ENCODE results near the gene TSFM. TPM values are rescaled to one million over a fixed set of nuclear protein-coding genes. Genes with fewer than 3 reads are reported as not detected.

Gene TSFM
- total and polyA plus RNA-seq, 2 of the 4 experiments (the other 2 are of a cell fraction) = 11.5 to 14.0 TPM

DNA sequence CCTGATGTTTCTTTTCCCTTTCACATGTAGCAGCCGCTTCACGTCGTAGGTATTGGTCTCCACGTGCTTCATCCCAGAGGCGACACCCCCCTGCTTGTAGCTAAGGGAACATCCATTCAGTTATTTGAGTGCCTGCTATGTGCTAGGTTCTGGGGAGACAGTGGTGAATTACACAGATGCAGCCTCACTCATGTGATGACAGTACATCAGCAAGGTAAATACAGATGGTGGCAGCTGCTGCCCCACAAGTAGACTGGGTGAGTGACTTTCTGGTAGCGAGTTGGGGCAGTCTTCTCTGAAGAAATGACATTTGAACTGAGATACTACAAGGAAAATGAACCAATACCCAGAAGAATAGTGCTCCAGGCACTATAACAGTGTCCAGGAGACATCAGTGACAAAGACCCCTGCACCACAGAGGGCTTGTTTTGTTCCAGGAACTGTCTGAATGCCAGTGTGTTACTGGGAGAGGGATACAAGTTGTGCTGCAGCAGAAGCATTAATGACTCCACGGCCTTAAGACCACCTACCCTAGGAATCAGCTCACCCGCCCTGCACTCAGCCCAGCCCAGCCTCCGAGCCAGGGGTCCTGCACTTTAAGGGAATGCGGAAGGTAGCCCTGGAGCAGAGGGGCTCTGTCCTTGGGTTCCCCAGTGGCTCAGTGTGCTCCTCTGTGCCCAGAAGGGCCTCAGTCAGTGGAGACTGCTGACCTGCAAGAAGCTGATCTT is 28.6 kb downstream of the TSFM start:
- no peak overlapping the region for H4K8ac ChIP-seq (ENCODE audit: low read depth in 2 of 2, low read length in 2 of 2)
- H3K14ac ChIP-seq (replicated peaks; ENCODE audit: low read depth, low read length) = no peak overlapping the region

More for the DNA sequence above, 28.6 kb downstream of the TSFM start:
- peaks cover 42% of the 10 kb centered on the region for H3K36me3 ChIP-seq (ENCODE audit: control insufficient read depth, insufficient read depth, low read length)
- in situ Hi-C loops (cut with MboI; ENCODE audit: low sequenced_read_pairs) = no loop called here
- H3K4me3 ChIP-seq (ENCODE audit: insufficient read depth, low read depth, low read length) = no peak overlapping the region
- no peak overlapping the region for H3K4me2 ChIP-seq (ENCODE audit: low read depth, low read length)
- no peak overlapping the region for H2BK15ac ChIP-seq (ENCODE audit: low read depth, low read length)
- H3K23ac ChIP-seq (ENCODE audit: low read depth, low read length) = no peak overlapping the region
- H4K5ac ChIP-seq (ENCODE audit: low read depth, low read length) = no peak overlapping the region
- POLR2A ChIA-PET (ENCODE audit: unreplicated experiment) = no interaction called here
- H3K18ac ChIP-seq (ENCODE audit: low read depth, low read length) = no peak overlapping the region
- no peaks in the 10 kb centered on the region for H3K9me3 ChIP-seq (ENCODE audit: control insufficient read depth, insufficient read depth, low read length)
- H3K9me1 ChIP-seq (ENCODE audit: insufficient read depth, low read length) = peaks cover 9% of the 10 kb centered on the region
- H3K4ac ChIP-seq (ENCODE audit: low read depth, low read length) = no peak overlapping the region
- H2AK5ac ChIP-seq (ENCODE audit: low read depth, low read length) = no peak overlapping the region
- H3K79me1 ChIP-seq (ENCODE audit: low read depth in 1 of 2, low read length in 2 of 2) = no peaks in the 10 kb centered on the region
- no peaks in the 10 kb centered on the region; the same call in 1 of the 2 replicates for H4K20me1 ChIP-seq (ENCODE audit: insufficient read depth, low read length)
- H2AK9ac ChIP-seq (replicated peaks; ENCODE audit: low read depth, low read length, poor library complexity) = no peak overlapping the region
- no peaks in the 10 kb centered on the region for H3K27me3 ChIP-seq (ENCODE audit: control insufficient read depth, insufficient read depth, low read length)
- TF ChIP-seq FOS (IDR thresholded peaks at IDR 0.05; ENCODE audit: low read depth, low read length) = no peak
- no peak for TF ChIP-seq CEBPB (IDR thresholded peaks at IDR 0.05; ENCODE audit: low read depth, low read length)
- no peak for TF ChIP-seq SMC3 (IDR thresholded peaks at IDR 0.05; ENCODE audit: low read depth, low read length)
- TF ChIP-seq NFE2L2 (IDR thresholded peaks at IDR 0.05; ENCODE audit: low read depth, low read length) = no peak
- no peak for TF ChIP-seq MAZ (IDR thresholded peaks at IDR 0.05; ENCODE audit: borderline replicate concordance, low read depth, low read length)
- TF ChIP-seq, protein P1, sequence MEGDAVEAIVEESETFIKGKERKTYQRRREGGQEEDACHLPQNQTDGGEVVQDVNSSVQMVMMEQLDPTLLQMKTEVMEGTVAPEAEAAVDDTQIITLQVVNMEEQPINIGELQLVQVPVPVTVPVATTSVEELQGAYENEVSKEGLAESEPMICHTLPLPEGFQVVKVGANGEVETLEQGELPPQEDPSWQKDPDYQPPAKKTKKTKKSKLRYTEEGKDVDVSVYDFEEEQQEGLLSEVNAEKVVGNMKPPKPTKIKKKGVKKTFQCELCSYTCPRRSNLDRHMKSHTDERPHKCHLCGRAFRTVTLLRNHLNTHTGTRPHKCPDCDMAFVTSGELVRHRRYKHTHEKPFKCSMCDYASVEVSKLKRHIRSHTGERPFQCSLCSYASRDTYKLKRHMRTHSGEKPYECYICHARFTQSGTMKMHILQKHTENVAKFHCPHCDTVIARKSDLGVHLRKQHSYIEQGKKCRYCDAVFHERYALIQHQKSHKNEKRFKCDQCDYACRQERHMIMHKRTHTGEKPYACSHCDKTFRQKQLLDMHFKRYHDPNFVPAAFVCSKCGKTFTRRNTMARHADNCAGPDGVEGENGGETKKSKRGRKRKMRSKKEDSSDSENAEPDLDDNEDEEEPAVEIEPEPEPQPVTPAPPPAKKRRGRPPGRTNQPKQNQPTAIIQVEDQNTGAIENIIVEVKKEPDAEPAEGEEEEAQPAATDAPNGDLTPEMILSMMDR (conservative IDR thresholded peaks at IDR 0.05; ENCODE audit: low read depth, low read length) = no peak
- no peak for TF ChIP-seq RAD21 (IDR thresholded peaks at IDR 0.05; ENCODE audit: low read length)
- no peak for TF ChIP-seq POLR2A (IDR thresholded peaks at IDR 0.05; ENCODE audit: low read depth, low read length)
- no peak for TF ChIP-seq RCOR1 (IDR thresholded peaks at IDR 0.05; ENCODE audit: insufficient replicate concordance, low read length)
- TF ChIP-seq, protein P2, sequence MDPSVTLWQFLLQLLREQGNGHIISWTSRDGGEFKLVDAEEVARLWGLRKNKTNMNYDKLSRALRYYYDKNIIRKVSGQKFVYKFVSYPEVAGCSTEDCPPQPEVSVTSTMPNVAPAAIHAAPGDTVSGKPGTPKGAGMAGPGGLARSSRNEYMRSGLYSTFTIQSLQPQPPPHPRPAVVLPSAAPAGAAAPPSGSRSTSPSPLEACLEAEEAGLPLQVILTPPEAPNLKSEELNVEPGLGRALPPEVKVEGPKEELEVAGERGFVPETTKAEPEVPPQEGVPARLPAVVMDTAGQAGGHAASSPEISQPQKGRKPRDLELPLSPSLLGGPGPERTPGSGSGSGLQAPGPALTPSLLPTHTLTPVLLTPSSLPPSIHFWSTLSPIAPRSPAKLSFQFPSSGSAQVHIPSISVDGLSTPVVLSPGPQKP (IDR thresholded peaks at IDR 0.05; ENCODE audit: borderline replicate concordance, low read depth, low read length) = no peak
- no peak for TF ChIP-seq CHD1 (IDR thresholded peaks at IDR 0.05; ENCODE audit: low read depth, low read length)
- no peak overlapping the region for H2BK20ac ChIP-seq (ENCODE audit: low read depth, low read length)
- no peak overlapping the region for H2BK5ac ChIP-seq (ENCODE audit: low read depth, low read length, poor library complexity, severe bottlenecking)
- no CpG with 5 or more reads among the region's 10 CpGs for WGBS, 2 experiments (ENCODE audit: extremely low coverage in 2 of 2, insufficient read length in 1 of 2)
- H2AFZ ChIP-seq (replicated peaks; ENCODE audit: low read length, poor library complexity) = no peak overlapping the region
- intact Hi-C loops (cut with micrococcal nuclease) = no loop called here
- CTCF ChIA-PET = no interaction called here
- H3K27ac ChIP-seq (ENCODE audit: insufficient read depth, low read length) = no peak overlapping the region
- H3K56ac ChIP-seq (ENCODE audit: extremely low read depth, insufficient read depth, low read length) = no peak overlapping the region
- no peak overlapping the region for H3K9ac ChIP-seq (ENCODE audit: low read depth, low read length)
- BruUV-seq (replicated peaks) = no TSS peak
- DNase-seq = no peak
- peaks cover 3% of the 10 kb centered on the region; the same call in 1 of the 2 replicates for H3K4me1 ChIP-seq (ENCODE audit: control insufficient read depth, insufficient read depth, low read length)
- H4K91ac ChIP-seq (ENCODE audit: insufficient read depth, low read depth, low read length) = no peak overlapping the region
- no peak overlapping the region for H2BK120ac ChIP-seq (ENCODE audit: low read depth, low read length)
- no peak for ATAC-seq (ENCODE audit: low read depth)
- dilution Hi-C loops (cut with HindIII; ENCODE audit: low sequenced_read_pairs, unreplicated experiment) = no loop called here
